GM10266 (cell line): ENCODE measurements around the gene CERS5.
"Not testable (repeated sequence)": the region's sequence is repeated elsewhere in the genome, so short reads cannot be mapped to it uniquely, and the experiment has no call there.

ENCODE experiments used
- DNase-seq: peaks from one replicate; pipeline ENCODE4 v3.0.0; 2012; ENCODE audit errors: extremely low spot score
- CTCF ChIP-seq: IDR thresholded peaks from 2 replicates; pipeline ENCODE4 v1.5.1; 2012; ENCODE audit warnings: mild to moderate bottlenecking, low read depth; ENCODE audit not compliant: control insufficient read depth, insufficient read depth; ENCODE audit errors: missing control alignments

CERS5 gene

GRCh38 chr12:50085615-50086072 is 81.5 kb downstream of the CERS5 start:
- no peak for TF ChIP-seq CTCF
- no peak for DNase-seq

- DNase-seq, result peak; percentile 95
- peak; percentile 81 for TF ChIP-seq CTCF
Measured at GRCh38 chr12:50084775-50085614, 82.2 kb downstream of the CERS5 start, which contains the start of gene SMARCD1. Gene SMARCD1 (plus strand): TSS chr12:50085342. CDS start chr12:50085370, 28 bp downstream.

GRCh38 chr12:50084409-50084774 is 82.8 kb downstream of the CERS5 start:
- DNase-seq, result not testable (repeated sequence)

GRCh38 chr12:50083301-50083700 is 83.9 kb downstream of the CERS5 start:
- TF ChIP-seq CTCF, result no peak
- no peak for DNase-seq

- DNase-seq, result no peak
- TF ChIP-seq CTCF, result no peak
Measured at GRCh38 chr12:50082644-50083043, 84.5 kb downstream of the CERS5 start.

GRCh38 chr12:50081096-50081808 is 85.9 kb downstream of the CERS5 start:
- TF ChIP-seq CTCF, result no peak
- DNase-seq, result no peak

GRCh38 chr12:50079771-50080170 is 87.4 kb downstream of the CERS5 start:
- no peak for TF ChIP-seq CTCF
- DNase-seq, result no peak
